IMR-90 (cell line): ENCODE results near the gene MGAT3. TPM values are rescaled to one million over a fixed set of nuclear protein-coding genes. Genes with fewer than 3 reads are reported as not detected.

ENCODE experiments used
- ATAC-seq: fragments of 200-7000 bp; cut with Tn5 transposase; 2 replicates; pipeline ENCODE4 v1.9.1; 2020; ENCODE audit warnings: low read depth, mild to moderate bottlenecking, moderate library complexity
- BruUV-seq: library from RNA; stranded (reverse); fragments of 400-500 nt; replicated peaks from 2 replicates; lab custom pipeline; 2021; lab: Mats Ljungman, UMichigan
- CTCF ChIA-PET: fragments of 300-600 bp; formaldehyde crosslinking; extraction: SDS; loops from one replicate; lab custom pipeline; 2021; ENCODE audit warnings: antibody characterized with exemption; lab: Yijun Ruan, JAX
- POLR2A ChIA-PET: fragments of 300-600 bp; sonication (Branson Sonifier 250); formaldehyde crosslinking; loops from one replicate; lab custom pipeline; 2022; ENCODE audit warnings: antibody characterized with exemption; ENCODE audit not compliant: unreplicated experiment; lab: Charles Lee
- DNase-seq: peaks from one replicate; pipeline ENCODE4 v3.0.0; 2013
- H2AFZ ChIP-seq: replicated peaks from 2 replicates; pipeline ENCODE3; 2013; ENCODE audit warnings: low read length, mild to moderate bottlenecking; ENCODE audit not compliant: poor library complexity
- H2AK5ac ChIP-seq: 2 replicates; pipeline ENCODE4 v1.6.1; 2013; ENCODE audit warnings: low read depth, low read length, inconsistent platforms
- H2AK9ac ChIP-seq: replicated peaks from 2 replicates; pipeline ENCODE3; 2013; ENCODE audit warnings: mild to moderate bottlenecking, low read depth, low read length, moderate library complexity; ENCODE audit not compliant: poor library complexity
- H2BK120ac ChIP-seq: 2 replicates; pipeline ENCODE4 v1.6.1; 2013; ENCODE audit warnings: low read depth, low read length, inconsistent platforms
- H2BK15ac ChIP-seq: 3 replicates; pipeline ENCODE4 v1.6.1; 2013; ENCODE audit warnings: low read depth, low read length, inconsistent platforms
- H2BK20ac ChIP-seq: 2 replicates; pipeline ENCODE4 v1.6.1; 2013; ENCODE audit warnings: low read depth, mild to moderate bottlenecking, inconsistent platforms, low read length, moderate library complexity
- H2BK5ac ChIP-seq: 2 replicates; pipeline ENCODE4 v1.6.1; 2013; ENCODE audit warnings: mild to moderate bottlenecking, low read depth, low read length, inconsistent platforms; ENCODE audit not compliant: poor library complexity, severe bottlenecking
- H3K14ac ChIP-seq: replicated peaks from 2 replicates; pipeline ENCODE4 v1.6.1; 2013; ENCODE audit warnings: low read depth, low read length, inconsistent platforms
- H3K18ac ChIP-seq: 2 replicates; pipeline ENCODE4 v1.6.1; 2013; ENCODE audit warnings: low read depth, low read length, control low read depth
- H3K23ac ChIP-seq: 2 replicates; pipeline ENCODE4 v1.6.1; 2013; ENCODE audit warnings: low read depth, low read length, inconsistent platforms
- H3K27ac ChIP-seq: 2 replicates; pipeline ENCODE4 v1.5.1; 2013; ENCODE audit warnings: mild to moderate bottlenecking, control low read depth, low read length; ENCODE audit not compliant: insufficient read depth
- H3K27me3 ChIP-seq: 2 replicates; pipeline ENCODE4 v1.6.1; 2013; ENCODE audit warnings: low read length; ENCODE audit not compliant: control insufficient read depth, insufficient read depth
- H3K36me3 ChIP-seq: 2 replicates; pipeline ENCODE4 v1.6.1; 2013; ENCODE audit warnings: low read length, mixed read lengths; ENCODE audit not compliant: control insufficient read depth, insufficient read depth
- H3K4ac ChIP-seq: 2 replicates; pipeline ENCODE4 v1.6.1; 2013; ENCODE audit warnings: low read depth, low read length, inconsistent platforms
- H3K4me1 ChIP-seq: 2 replicates; pipeline ENCODE4 v1.6.1; 2013; ENCODE audit warnings: low read length, mixed read lengths; ENCODE audit not compliant: control insufficient read depth, insufficient read depth
- H3K4me2 ChIP-seq: 2 replicates; pipeline ENCODE4 v1.6.1; 2013; ENCODE audit warnings: low read depth, mild to moderate bottlenecking, control low read depth, low read length, moderate library complexity
- H3K4me3 ChIP-seq: 2 replicates; pipeline ENCODE4 v1.5.1; 2013; ENCODE audit warnings: low read depth, mild to moderate bottlenecking, control low read depth, low read length, moderate library complexity; ENCODE audit not compliant: insufficient read depth
- H3K56ac ChIP-seq: 2 replicates; pipeline ENCODE4 v1.6.1; 2013; ENCODE audit warnings: low read length, inconsistent platforms; ENCODE audit not compliant: insufficient read depth; ENCODE audit errors: extremely low read depth
- H3K79me1 ChIP-seq, 2 experiments: 2 replicates each; pipeline ENCODE4 v1.6.1; 2013; ENCODE audit warnings: low read length in 2 of 2, inconsistent platforms in 1 of 2, low read depth in 1 of 2
- H3K9ac ChIP-seq: 2 replicates; pipeline ENCODE4 v1.6.1; 2013; ENCODE audit warnings: low read depth, low read length, control low read depth
- H3K9me1 ChIP-seq: 2 replicates; pipeline ENCODE4 v1.6.1; 2013; ENCODE audit warnings: low read length, inconsistent platforms; ENCODE audit not compliant: insufficient read depth
- H3K9me3 ChIP-seq: 2 replicates; pipeline ENCODE4 v1.6.1; 2013; ENCODE audit warnings: low read length; ENCODE audit not compliant: control insufficient read depth, insufficient read depth
- H4K20me1 ChIP-seq: 2 replicates; pipeline ENCODE4 v1.6.1; 2013; ENCODE audit warnings: low read length, inconsistent platforms; ENCODE audit not compliant: insufficient read depth
- H4K5ac ChIP-seq: 2 replicates; pipeline ENCODE4 v1.6.1; 2013; ENCODE audit warnings: mild to moderate bottlenecking, low read depth, low read length, control low read depth
- H4K8ac ChIP-seq, 2 experiments: 2 replicates each; pipeline ENCODE4 v1.6.1; 2013; ENCODE audit warnings: low read depth in 2 of 2, low read length in 2 of 2, control low read depth in 1 of 2, inconsistent platforms in 1 of 2
- H4K91ac ChIP-seq: 2 replicates; pipeline ENCODE4 v1.6.1; 2013; ENCODE audit warnings: low read depth, low read length, inconsistent platforms; ENCODE audit not compliant: insufficient read depth
- BHLHE40 ChIP-seq: fragments of 150-350 bp; IDR thresholded peaks from 2 replicates; pipeline ENCODE4 v1.6.1; 2016; ENCODE audit warnings: mild to moderate bottlenecking, low read depth, low read length
- CHD1 ChIP-seq: IDR thresholded peaks from 2 replicates; pipeline ENCODE4 v1.6.1; 2012; ENCODE audit warnings: low read depth, low read length, improper control_type of control experiment
- ELK1 ChIP-seq: fragments of 150-350 bp; IDR thresholded peaks from 2 replicates; pipeline ENCODE4 v1.6.1; 2016; ENCODE audit warnings: low read depth, mild to moderate bottlenecking, low read length, moderate library complexity, borderline replicate concordance
- FOS ChIP-seq: fragments of 150-350 bp; IDR thresholded peaks from 2 replicates; pipeline ENCODE4 v1.6.1; 2016; ENCODE audit warnings: low read depth, low read length
- MAFK ChIP-seq: IDR thresholded peaks from 2 replicates; pipeline ENCODE4 v1.6.1; 2012; ENCODE audit warnings: low read depth, low read length, improper control_type of control experiment
- MXI1 ChIP-seq: IDR thresholded peaks from 2 replicates; pipeline ENCODE4 v1.6.1; 2012; ENCODE audit warnings: low read depth, mild to moderate bottlenecking, low read length, moderate library complexity, borderline replicate concordance
- NFE2L2 ChIP-seq: fragments of 150-350 bp; IDR thresholded peaks from 2 replicates; pipeline ENCODE4 v1.6.1; 2016; ENCODE audit warnings: low read depth, mild to moderate bottlenecking, low read length
- POLR2A ChIP-seq: IDR thresholded peaks from 2 replicates; pipeline ENCODE4 v1.6.1; 2012; ENCODE audit warnings: mild to moderate bottlenecking, low read depth, low read length
- RAD21 ChIP-seq: IDR thresholded peaks from 2 replicates; pipeline ENCODE4 v1.6.1; 2012; ENCODE audit warnings: low read length, improper control_type of control experiment
- RCOR1 ChIP-seq: IDR thresholded peaks from 2 replicates; pipeline ENCODE4 v1.6.1; 2012; ENCODE audit warnings: mild to moderate bottlenecking, low read length, improper control_type of control experiment; ENCODE audit not compliant: insufficient replicate concordance
- RFX5 ChIP-seq: IDR thresholded peaks from 2 replicates; pipeline ENCODE4 v1.8.0; 2012; ENCODE audit warnings: low read depth, mild to moderate bottlenecking, low read length, moderate library complexity
- SMC3 ChIP-seq: fragments of 150-350 bp; IDR thresholded peaks from 2 replicates; pipeline ENCODE4 v1.6.1; 2016; ENCODE audit warnings: low read depth, mild to moderate bottlenecking, antibody characterized with exemption, low read length, moderate library complexity
- USF2 ChIP-seq: fragments of 150-350 bp; IDR thresholded peaks from 2 replicates; pipeline ENCODE4 v1.6.1; 2017; ENCODE audit warnings: mild to moderate bottlenecking, antibody characterized with exemption, low read length, low read depth
- WGBS, 2 experiments: methylation state at CpG; one replicate each; pipeline versions ENCODE4 v1.1.5 to v1.1.7; 2013; ENCODE audit warnings: missing lambda C conversion rate in 2 of 2; ENCODE audit not compliant: insufficient read length in 1 of 2; ENCODE audit errors: extremely low coverage in 2 of 2; 5-methylcytosine and 5-hydroxymethylcytosine counted together
- dilution Hi-C: fragments of 300-500 bp; cut with HindIII; formaldehyde crosslinking; loops from one replicate; pipeline ENCODE4 v1.14.3; 2018; ENCODE audit warnings: low sequenced_read_pairs; ENCODE audit not compliant: unreplicated experiment
- in situ Hi-C: fragments of 300-500 bp; cut with MboI; formaldehyde crosslinking; loops from 3 replicates; pipeline ENCODE4 v1.14.3; 2019; ENCODE audit warnings: low sequenced_read_pairs, inconsistent platforms, mixed read lengths
- intact Hi-C: fragments of 100-400 bp; cut with micrococcal nuclease; formaldehyde crosslinking; loops from 2 replicates; pipeline ENCODE4 v1.10.0; 2022
- polyA plus RNA-seq, 3 experiments: library from polyadenylated mRNA; depleted of rRNA; stranded (reverse); fragments of >200 nt; gene quantifications; 2 replicates each; pipeline ENCODE4 v1.2.3, GENCODE V29; 2012; ENCODE audit warnings: low replicate concordance in 1 of 3
- total RNA-seq: library from RNA; depleted of rRNA; stranded (reverse); fragments of >200 nt; gene quantifications from 2 replicates; pipeline ENCODE4 v1.2.3, GENCODE V29; 2012

Gene MGAT3
- total and polyA plus RNA-seq, 2 of the 4 experiments (the other 2 are of a cell fraction) = 0.36 to 1.1 TPM

- Histone ChIP-seq H3K18ac (no peak overlapping the region), H2BK20ac (no peak overlapping the region), H4K8ac (peak overlapping the region; percentile 56 to 99), H2AFZ (peak overlapping the region; percentile 96), H4K20me1 (peaks cover 13% of the 10 kb centered on the region; the same call in 1 of the 2 replicates), H2AK9ac (peak overlapping the region; percentile 22), H4K5ac (peak overlapping the region; percentile 55), H3K27ac (no peak overlapping the region), H3K9ac (peak overlapping the region; percentile 6; the same call in 1 of the 2 replicates), H3K27me3 (peaks cover 5% of the 10 kb centered on the region), H3K4me3 (no peak overlapping the region), H4K91ac (peak overlapping the region; percentile 74), H2BK15ac (0 out of 3 replicates have a peak overlapping the region, but pooled peaks have one; percentile 39), H3K79me1 (peaks cover 19 to 26% of the 10 kb centered on the region in 2 experiments), H3K4ac (peak overlapping the region; percentile 67), H3K4me2 (peak overlapping the region; percentile 42), H3K14ac (0 out of 2 replicates have a peak overlapping the region, but pooled peaks have one; percentile 33), H3K9me1 (no peaks in the 10 kb centered on the region), H3K56ac (no peak overlapping the region), H2AK5ac (no peak overlapping the region), H3K23ac (no peak overlapping the region), H2BK120ac (peak overlapping the region; percentile 63; the same call in 1 of the 2 replicates), H2BK5ac (no peak overlapping the region), H3K36me3 (peaks cover 3% of the 10 kb centered on the region; the same call in 1 of the 2 replicates), H3K4me1 (peaks cover 7% of the 10 kb centered on the region), H3K9me3 (no peaks in the 10 kb centered on the region)
- in situ Hi-C loops = loop anchor here (5.0 to 10.0 kb wide), 3 partner anchors 493 to 810 kb away; partner anchors contain the start of gene ADSL
- intact Hi-C loops = loop anchor here (1.0 to 10.0 kb wide), 3 partner anchors 491 to 814 kb away; partner anchors contain the start of gene TNRC6B
- no TSS peak for BruUV-seq
- ChIA-PET CTCF (interaction anchor here (0.5 to 4.0 kb wide), 8 partner anchors 9 to 509 kb away, joined by 3 to 29 read pairs (median 4); partner anchors contain the start of gene TAB1), POLR2A (interaction anchor here (0.5 to 1.0 kb wide), 3 partner anchors 10 to 502 kb away, joined by 3 to 5 read pairs (median 4); no protein-coding TSS in a partner anchor)
- dilution Hi-C loops = no loop called here
- ATAC-seq (peak; percentile 53), DNase-seq (peak; percentile 53)
- WGBS, 2 experiments = 5% methylated on average over 9 of the region's 41 CpGs; no CpG with 5 or more reads in 1 of the 2 experiments
- TF ChIP-seq CHD1 = no peak
- TF ChIP-seq RAD21 = peak; percentile 91
- TF ChIP-seq ELK1 = no peak
- TF ChIP-seq RFX5 = no peak
- TF ChIP-seq FOS = no peak
- TF ChIP-seq SMC3 = peak; percentile 68
- no peak for TF ChIP-seq POLR2A
- no peak for TF ChIP-seq NFE2L2
- TF ChIP-seq USF2 = no peak
- no peak for TF ChIP-seq MXI1
- TF ChIP-seq BHLHE40 = peak; percentile 56; the same call in 1 of the 2 replicates
- no peak for TF ChIP-seq MAFK
- no peak for TF ChIP-seq RCOR1
Measured at GRCh38 chr22:39534591-39535356, 78.0 kb downstream of the MGAT3 start.
